Nephron progenitor cell (in vitro differentiated cells): Measurements from ENCODE around the gene ATXN10.

Experiments
- DNase-seq: peaks from one replicate; pipeline ENCODE4 v3.0.0; 2021
- H3K27ac Mint-ChIP-seq: 2 replicates; pipeline ENCODE4 v1.8.0; 2021; ENCODE audit warnings: mild to moderate bottlenecking, moderate library complexity, mixed read lengths
- H3K27me3 Mint-ChIP-seq: 2 replicates; pipeline ENCODE4 v1.8.0; 2021; ENCODE audit warnings: mild to moderate bottlenecking, low read depth, mixed read lengths; ENCODE audit not compliant: poor library complexity
- H3K36me3 Mint-ChIP-seq: 2 replicates; pipeline ENCODE4 v1.8.0; 2021; ENCODE audit warnings: low read depth, mixed read lengths
- H3K4me1 Mint-ChIP-seq: 2 replicates; pipeline ENCODE4 v1.8.0; 2021; ENCODE audit warnings: mixed read lengths
- H3K4me3 Mint-ChIP-seq: 2 replicates; pipeline ENCODE4 v1.8.0; 2021; ENCODE audit warnings: mild to moderate bottlenecking, moderate library complexity, mixed read lengths
- H3K9me3 Mint-ChIP-seq: 2 replicates; pipeline ENCODE4 v1.8.0; 2021; ENCODE audit warnings: mild to moderate bottlenecking, moderate library complexity, mixed read lengths
- TF ChIP-seq, protein P1 (sequence below): fragments of 200-600 bp; sonication (generic); IDR thresholded peaks from 2 replicates; pipeline ENCODE4 v1.5.0; 2021; ENCODE audit warnings: antibody characterized with exemption

ATXN10 gene

DNA sequence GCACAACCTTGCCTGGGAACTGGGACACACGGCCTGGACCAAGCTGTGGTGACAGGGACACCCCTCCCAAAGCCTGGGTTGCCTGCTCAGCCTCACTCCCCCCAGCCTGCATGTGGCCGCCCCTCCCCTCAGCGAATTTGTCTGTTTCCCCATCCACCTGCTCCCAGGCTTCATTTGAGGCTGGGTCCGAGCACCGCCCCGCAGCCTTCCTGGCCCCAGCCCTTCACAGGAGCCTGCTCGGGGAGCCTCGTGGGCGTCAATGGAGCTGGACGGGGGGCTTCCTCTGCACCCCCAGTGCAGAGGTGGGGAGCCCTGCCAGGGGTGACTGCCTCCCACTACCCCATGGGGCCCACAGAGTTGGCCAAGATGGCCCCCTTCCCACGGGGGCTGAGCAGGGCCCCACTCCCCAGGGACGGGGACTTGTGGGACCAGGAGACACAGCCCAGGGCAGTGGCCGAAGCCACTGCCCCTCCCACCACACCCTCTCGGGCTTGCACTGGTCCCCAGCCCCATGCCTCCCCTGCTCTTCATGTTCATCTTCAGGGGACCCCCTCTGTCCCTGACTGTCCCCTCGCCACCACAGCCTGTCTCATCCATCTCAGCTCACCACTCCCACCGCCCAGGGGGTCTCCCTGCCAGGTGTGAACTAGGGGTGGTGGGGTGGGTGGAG is 213.7 kb downstream of the ATXN10 start:
- peaks cover 34% of the 10 kb centered on the region for H3K27me3 Mint-ChIP-seq
- H3K4me1 Mint-ChIP-seq: peaks cover 6% of the 10 kb centered on the region
- H3K4me3 Mint-ChIP-seq: no peak overlapping the region
- no peaks in the 10 kb centered on the region for H3K36me3 Mint-ChIP-seq
- no peak overlapping the region for H3K27ac Mint-ChIP-seq
- no peaks in the 10 kb centered on the region for H3K9me3 Mint-ChIP-seq
- DNase-seq: no peak
- TF ChIP-seq, protein P1, sequence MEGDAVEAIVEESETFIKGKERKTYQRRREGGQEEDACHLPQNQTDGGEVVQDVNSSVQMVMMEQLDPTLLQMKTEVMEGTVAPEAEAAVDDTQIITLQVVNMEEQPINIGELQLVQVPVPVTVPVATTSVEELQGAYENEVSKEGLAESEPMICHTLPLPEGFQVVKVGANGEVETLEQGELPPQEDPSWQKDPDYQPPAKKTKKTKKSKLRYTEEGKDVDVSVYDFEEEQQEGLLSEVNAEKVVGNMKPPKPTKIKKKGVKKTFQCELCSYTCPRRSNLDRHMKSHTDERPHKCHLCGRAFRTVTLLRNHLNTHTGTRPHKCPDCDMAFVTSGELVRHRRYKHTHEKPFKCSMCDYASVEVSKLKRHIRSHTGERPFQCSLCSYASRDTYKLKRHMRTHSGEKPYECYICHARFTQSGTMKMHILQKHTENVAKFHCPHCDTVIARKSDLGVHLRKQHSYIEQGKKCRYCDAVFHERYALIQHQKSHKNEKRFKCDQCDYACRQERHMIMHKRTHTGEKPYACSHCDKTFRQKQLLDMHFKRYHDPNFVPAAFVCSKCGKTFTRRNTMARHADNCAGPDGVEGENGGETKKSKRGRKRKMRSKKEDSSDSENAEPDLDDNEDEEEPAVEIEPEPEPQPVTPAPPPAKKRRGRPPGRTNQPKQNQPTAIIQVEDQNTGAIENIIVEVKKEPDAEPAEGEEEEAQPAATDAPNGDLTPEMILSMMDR: no peak

DNA sequence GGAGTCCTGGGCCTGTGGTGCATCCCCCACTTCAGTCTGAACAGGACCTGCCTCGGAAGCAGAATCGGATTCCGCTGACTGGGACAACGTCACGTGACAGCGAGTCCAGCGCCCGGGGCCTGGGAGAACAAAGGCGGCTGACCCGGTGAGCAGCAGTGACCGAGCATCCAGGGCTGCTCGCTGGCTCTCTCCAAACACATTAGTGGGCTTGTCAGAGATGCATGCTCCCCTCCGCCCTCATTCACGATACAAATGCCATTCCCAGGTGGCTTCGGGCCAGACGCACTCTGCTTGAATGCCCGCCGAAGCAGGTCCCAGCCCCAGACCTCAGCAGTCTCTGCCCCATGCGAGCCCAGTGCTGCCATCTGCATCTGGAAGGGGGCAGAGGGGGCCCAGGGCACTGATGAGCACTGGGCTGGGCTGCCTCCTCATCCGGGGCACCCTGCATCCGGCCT is 214.3 kb downstream of the ATXN10 start:
- no peak overlapping the region for H3K4me3 Mint-ChIP-seq
- no peak overlapping the region for H3K27ac Mint-ChIP-seq
- H3K4me1 Mint-ChIP-seq: no peaks in the 10 kb centered on the region
- TF ChIP-seq, protein P1: no peak
- no peaks in the 10 kb centered on the region for H3K9me3 Mint-ChIP-seq
- peaks cover 27% of the 10 kb centered on the region for H3K27me3 Mint-ChIP-seq
- DNase-seq: no peak
- no peaks in the 10 kb centered on the region for H3K36me3 Mint-ChIP-seq

DNA sequence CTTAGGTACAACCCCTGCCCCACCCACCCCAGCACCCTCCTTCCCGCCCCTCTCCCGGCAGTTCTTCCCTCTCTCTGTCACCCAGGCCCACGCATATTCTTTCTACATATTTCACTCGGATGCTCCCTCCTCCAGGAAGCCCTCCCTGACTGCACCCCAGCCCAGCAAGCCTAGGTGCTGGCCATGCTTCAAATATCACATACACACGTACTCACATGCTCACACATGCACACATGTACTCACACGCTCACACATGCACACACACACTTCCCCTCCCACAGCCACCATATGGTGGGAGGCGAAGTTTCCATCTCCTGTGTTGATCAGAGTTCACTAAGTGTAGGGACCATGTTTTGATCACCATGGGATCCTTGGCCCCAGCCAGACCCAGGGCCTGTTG is 214.9 kb downstream of the ATXN10 start:
- peaks cover 21% of the 10 kb centered on the region for H3K27me3 Mint-ChIP-seq
- H3K36me3 Mint-ChIP-seq: no peaks in the 10 kb centered on the region
- DNase-seq: no peak
- H3K4me1 Mint-ChIP-seq: no peaks in the 10 kb centered on the region
- TF ChIP-seq, protein P1: no peak
- H3K9me3 Mint-ChIP-seq: no peaks in the 10 kb centered on the region
- H3K27ac Mint-ChIP-seq: no peak overlapping the region
- H3K4me3 Mint-ChIP-seq: no peak overlapping the region

DNA sequence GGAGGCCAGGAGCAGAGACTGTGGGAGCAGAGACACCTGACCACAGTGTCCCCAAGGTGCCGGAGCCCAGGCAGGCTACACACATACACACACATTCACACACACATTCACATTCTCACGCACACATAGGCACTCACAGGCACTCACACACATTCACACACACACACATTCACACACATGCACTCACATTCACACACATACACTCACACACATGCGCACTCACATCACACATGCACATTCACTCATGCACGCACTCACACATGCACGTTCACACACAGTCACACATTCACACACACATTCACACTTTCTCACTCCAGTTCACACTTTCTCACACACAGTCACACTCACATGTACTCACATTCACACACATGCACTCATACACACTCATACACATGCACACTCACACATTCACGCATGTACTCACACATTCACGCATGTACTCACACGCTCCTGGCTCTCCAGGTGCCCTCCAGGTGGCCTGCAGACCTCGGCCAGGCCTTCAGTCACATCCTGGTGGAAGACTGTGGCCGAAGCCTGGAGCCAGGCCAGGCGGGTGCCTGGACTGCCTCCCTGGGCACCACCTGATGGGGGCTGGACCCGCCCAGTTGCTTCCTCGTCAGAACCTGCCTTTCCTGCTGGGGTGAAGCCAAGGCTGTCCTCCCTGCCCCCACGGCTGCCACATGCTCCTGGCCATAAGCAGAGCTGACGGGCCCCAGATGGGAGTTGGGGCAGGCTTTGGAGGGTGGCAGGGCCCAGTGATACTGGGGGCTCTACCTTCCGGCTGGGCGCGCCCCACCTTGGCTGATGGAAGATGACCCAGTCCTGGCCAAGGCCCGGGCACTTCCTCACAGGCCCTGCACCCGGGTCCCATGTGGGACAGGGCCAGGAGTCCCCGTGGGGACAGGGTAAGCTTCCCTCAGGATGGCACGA is 215.8 kb downstream of the ATXN10 start:
- Mint-ChIP-seq H3K27ac (peak overlapping the region; percentile 1), H3K36me3 (no peaks in the 10 kb centered on the region), H3K27me3 (peaks cover 12% of the 10 kb centered on the region), H3K4me3 (no peak overlapping the region), H3K9me3 (no peaks in the 10 kb centered on the region), H3K4me1 (no peaks in the 10 kb centered on the region)
- no peak for DNase-seq
- TF ChIP-seq, protein P1: no peak

DNA sequence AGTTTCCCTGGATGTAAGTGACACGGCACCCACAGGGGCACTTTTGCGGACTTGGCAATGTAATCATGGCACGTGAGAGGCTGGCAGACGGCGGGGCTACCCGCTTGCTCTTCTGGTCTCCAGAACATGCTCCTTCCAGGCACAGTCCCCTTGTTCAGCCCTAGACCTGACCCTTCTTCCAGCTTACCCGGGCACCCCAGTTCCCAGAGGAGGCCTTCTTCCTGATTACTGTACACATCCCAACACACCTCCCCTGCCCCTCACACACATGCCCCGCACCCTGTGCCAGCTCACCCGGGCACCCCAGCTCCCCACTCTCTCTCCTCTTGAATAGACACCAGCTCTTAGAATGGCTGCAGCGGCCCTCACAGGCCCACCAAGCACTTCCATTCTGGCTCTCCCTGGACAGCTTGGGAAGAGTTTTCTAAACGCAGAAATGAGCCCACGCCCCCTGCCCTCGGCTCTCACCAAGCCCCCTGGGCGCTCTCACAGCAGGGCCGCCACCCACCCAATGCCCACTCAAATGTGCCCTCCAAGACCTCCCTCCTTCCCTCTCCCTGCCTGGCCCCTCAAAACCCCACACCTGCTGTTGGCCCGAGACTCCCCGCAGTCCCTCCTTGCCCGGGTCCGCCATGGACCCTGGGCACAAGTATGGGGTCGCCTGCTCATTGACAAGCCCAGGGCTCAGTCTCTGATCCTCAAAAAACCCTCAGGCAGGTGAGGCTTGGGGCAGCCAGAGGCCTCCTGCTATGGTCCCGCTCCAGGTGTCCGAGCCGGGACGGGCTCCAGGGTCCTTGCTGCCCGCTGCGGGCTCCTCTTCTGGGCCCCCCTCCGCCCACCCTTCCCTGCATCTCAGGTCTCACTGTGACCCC is 216.8 kb downstream of the ATXN10 start:
- Mint-ChIP-seq H3K27ac (no peak overlapping the region), H3K9me3 (no peaks in the 10 kb centered on the region), H3K27me3 (peaks cover 6% of the 10 kb centered on the region), H3K4me3 (no peak overlapping the region), H3K4me1 (no peaks in the 10 kb centered on the region), H3K36me3 (no peaks in the 10 kb centered on the region)
- no peak for DNase-seq
- TF ChIP-seq, protein P1: no peak
